Measurements from ENCODE around the gene SMPD2.

SMPD2 gene

GRCh38 chr6:109449064-109449794 is 8.7 kb downstream of the SMPD2 start:
- in situ Hi-C loops (cut with MboI; ENCODE audit: low pct_unique_long_range_greater_than_20kb, low sequenced_read_pairs, unreplicated experiment) = no loop called here
- TF ChIP-seq CTCF (IDR thresholded peaks at IDR 0.05; ENCODE audit: extremely low read depth, insufficient read depth, missing control alignments) = no peak
- DNase-seq (ENCODE audit: low spot score) = no peak

- DNase-seq (ENCODE audit: low spot score) = no peak
- in situ Hi-C loops (cut with MboI; ENCODE audit: low pct_unique_long_range_greater_than_20kb, low sequenced_read_pairs, unreplicated experiment) = no loop called here
- TF ChIP-seq CTCF (IDR thresholded peaks at IDR 0.05; ENCODE audit: extremely low read depth, insufficient read depth, missing control alignments) = no peak
Observed at GRCh38 chr6:109449795-109450673, 9.5 kb downstream of the SMPD2 start.

GRCh38 chr6:109450801-109451200 is 10.3 kb downstream of the SMPD2 start:
- in situ Hi-C loops (cut with MboI; ENCODE audit: low pct_unique_long_range_greater_than_20kb, low sequenced_read_pairs, unreplicated experiment) = no loop called here
- DNase-seq (ENCODE audit: low spot score) = no peak
- no peak for TF ChIP-seq CTCF (IDR thresholded peaks at IDR 0.05; ENCODE audit: extremely low read depth, insufficient read depth, missing control alignments)

- DNase-seq (ENCODE audit: low spot score) = no peak
- in situ Hi-C loops (cut with MboI; ENCODE audit: low pct_unique_long_range_greater_than_20kb, low sequenced_read_pairs, unreplicated experiment) = no loop called here
- TF ChIP-seq CTCF (IDR thresholded peaks at IDR 0.05; ENCODE audit: extremely low read depth, insufficient read depth, missing control alignments) = no peak
Observed at GRCh38 chr6:109451376-109451775, 10.9 kb downstream of the SMPD2 start.

GRCh38 chr6:109452181-109452580 is 11.7 kb downstream of the SMPD2 start:
- no peak for TF ChIP-seq CTCF (IDR thresholded peaks at IDR 0.05; ENCODE audit: extremely low read depth, insufficient read depth, missing control alignments)

GRCh38 chr6:109453156-109453555 is 12.6 kb downstream of the SMPD2 start:
- in situ Hi-C loops (cut with MboI; ENCODE audit: low pct_unique_long_range_greater_than_20kb, low sequenced_read_pairs, unreplicated experiment) = no loop called here
- no peak for DNase-seq (ENCODE audit: low spot score)

More at GRCh38 chr6:109452181-109452580, 11.7 kb downstream of the SMPD2 start:
- DNase-seq (ENCODE audit: low spot score) = no peak
- in situ Hi-C loops (cut with MboI; ENCODE audit: low pct_unique_long_range_greater_than_20kb, low sequenced_read_pairs, unreplicated experiment) = no loop called here

More at GRCh38 chr6:109453156-109453555, 12.6 kb downstream of the SMPD2 start:
- TF ChIP-seq CTCF (IDR thresholded peaks at IDR 0.05; ENCODE audit: extremely low read depth, insufficient read depth, missing control alignments) = no peak
